ENCODE measurements around the gene KCNQ2.

The KCNQ2 gene

GRCh38 chr20:63471002-63471716 is 1.3 kb downstream of the KCNQ2 start:
- no peak for DNase-seq (ENCODE audit: low read depth)

GRCh38 chr20:63470410-63470809 is 2.0 kb downstream of the KCNQ2 start:
- DNase-seq (ENCODE audit: low read depth): no peak

GRCh38 chr20:63469713-63470101 is 2.7 kb downstream of the KCNQ2 start:
- DNase-seq (ENCODE audit: low read depth): no peak

GRCh38 chr20:63469019-63469712 is 3.3 kb downstream of the KCNQ2 start:
- DNase-seq (ENCODE audit: low read depth): no peak

GRCh38 chr20:63468421-63468820 is 4.0 kb downstream of the KCNQ2 start:
- no peak for DNase-seq (ENCODE audit: low read depth)

- no peak for DNase-seq (ENCODE audit: low read depth)
Measured at GRCh38 chr20:63467294-63468083, 5.0 kb downstream of the KCNQ2 start.

GRCh38 chr20:63466861-63467260 is 5.6 kb downstream of the KCNQ2 start:
- no peak for DNase-seq (ENCODE audit: low read depth)

- no peak for DNase-seq (ENCODE audit: low read depth)
Measured at GRCh38 chr20:63466250-63466825, 6.1 kb downstream of the KCNQ2 start.

- no peak for DNase-seq (ENCODE audit: low read depth)
Measured at GRCh38 chr20:63465380-63466249, 6.8 kb downstream of the KCNQ2 start.

- no peak for DNase-seq (ENCODE audit: low read depth)
Measured at GRCh38 chr20:63464289-63464635, 8.2 kb downstream of the KCNQ2 start.

GRCh38 chr20:63463400-63464288 is 8.8 kb downstream of the KCNQ2 start:
- no peak for DNase-seq (ENCODE audit: low read depth)

- no peak for DNase-seq (ENCODE audit: low read depth)
Measured at GRCh38 chr20:63462244-63462643, 10.2 kb downstream of the KCNQ2 start.

GRCh38 chr20:63461104-63461763 is 11.2 kb downstream of the KCNQ2 start:
- no peak for DNase-seq (ENCODE audit: low read depth)

- DNase-seq (ENCODE audit: low read depth): no peak
Measured at GRCh38 chr20:63459070-63459380, 13.4 kb downstream of the KCNQ2 start.

GRCh38 chr20:63458170-63459069 is 14.0 kb downstream of the KCNQ2 start:
- DNase-seq (ENCODE audit: low read depth): no peak

- no peak for DNase-seq (ENCODE audit: low read depth)
Measured at GRCh38 chr20:63457737-63458136, 14.7 kb downstream of the KCNQ2 start.

GRCh38 chr20:63456429-63457284 is 15.8 kb downstream of the KCNQ2 start:
- DNase-seq (ENCODE audit: low read depth): no peak

GRCh38 chr20:63455568-63455859 is 16.9 kb downstream of the KCNQ2 start:
- DNase-seq (ENCODE audit: low read depth): no peak
